Stimulated activated CD4-positive, alpha-beta T cell treated with anti-CD3 and anti-CD28 coated beads, Interleukin-1b, Interleukin-23, amount 100 ng/mL, for 24 hours (primary cell): Measurements from ENCODE around the gene CHERP.
"Not testable (repeated sequence)": the region's sequence is repeated elsewhere in the genome, so short reads cannot be mapped to it uniquely, and the experiment has no call there.

Source experiments
- DNase-seq, 4 experiments: peaks; one replicate each; pipeline ENCODE4 v3.0.0-alpha.2; 2020; ENCODE audit warnings: low read depth in 4 of 4, low spot score in 1 of 4

CHERP gene

GRCh38 chr19:16544473-16545231, 2.4 kb upstream of the CHERP start:
- DNase-seq, result no peak

DNA sequence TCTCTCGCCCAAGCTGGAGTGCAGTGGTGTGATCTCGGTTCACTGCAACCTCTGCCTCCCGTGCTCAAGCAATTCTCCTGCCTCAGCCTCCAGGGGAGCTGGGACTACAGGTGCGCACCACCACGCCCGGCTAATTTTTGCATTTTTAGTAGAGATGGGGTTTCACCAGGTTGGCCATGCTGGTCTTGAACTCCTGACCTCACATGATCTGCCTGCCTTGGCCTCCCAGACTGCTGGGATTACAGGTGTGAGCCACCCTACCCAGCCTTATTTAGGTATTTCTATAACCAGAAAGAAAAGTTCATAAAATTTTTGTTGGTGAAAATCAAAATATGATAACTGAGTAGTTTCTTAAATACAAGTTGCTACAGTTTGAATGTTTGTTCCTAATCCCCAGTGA, 1.5 kb upstream of the CHERP start:
- DNase-seq, result not testable (repeated sequence)

- no peak for DNase-seq
These were observed 754 bp upstream of the CHERP start for GRCh38 chr19:16542910-16543472.

DNA sequence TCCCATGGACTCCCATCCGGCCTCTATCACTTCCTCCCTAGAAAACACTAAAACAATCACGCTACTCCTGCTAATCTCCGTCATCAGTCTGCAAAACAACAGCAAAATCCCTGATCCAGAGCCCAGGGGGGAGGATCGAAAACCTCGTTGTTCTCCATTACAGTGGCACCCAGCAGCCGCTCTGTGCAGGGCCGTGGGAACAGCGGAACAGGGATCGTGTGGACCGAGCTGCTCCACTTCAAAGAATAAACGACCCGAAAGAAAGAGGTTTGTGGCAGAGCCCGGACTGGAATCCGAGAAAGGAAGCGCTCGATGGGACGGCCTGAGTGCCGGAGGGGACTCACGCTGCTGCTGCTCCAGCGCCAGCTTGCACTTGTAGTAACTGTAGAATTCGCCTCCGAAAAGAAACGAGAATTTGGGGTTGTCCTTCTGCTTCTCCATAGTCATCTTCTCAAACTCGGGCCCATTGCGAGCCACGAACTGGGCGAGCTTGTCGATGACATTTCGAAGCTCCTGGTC, 652 bp downstream of the CHERP start:
- DNase-seq, result no peak

DNA sequence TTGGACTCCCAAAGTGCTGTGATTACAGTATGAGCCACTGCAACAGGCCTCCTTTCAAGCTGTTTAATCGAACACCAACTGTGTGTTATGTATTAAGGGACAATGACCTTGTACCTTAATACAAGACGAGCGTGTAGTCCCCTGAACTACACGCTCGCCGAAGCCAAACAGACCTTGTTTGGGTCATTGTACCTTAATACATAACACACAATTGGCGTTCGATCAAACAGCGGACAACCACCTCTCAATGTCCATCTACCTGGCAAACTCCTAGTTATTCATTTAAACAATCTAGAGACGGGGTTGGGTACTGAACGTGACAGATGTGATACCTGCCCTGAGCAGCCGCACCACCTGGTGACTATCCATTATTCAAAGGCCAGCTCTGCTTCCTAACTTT, 1.3 kb downstream of the CHERP start:
- DNase-seq, result no peak

DNA sequence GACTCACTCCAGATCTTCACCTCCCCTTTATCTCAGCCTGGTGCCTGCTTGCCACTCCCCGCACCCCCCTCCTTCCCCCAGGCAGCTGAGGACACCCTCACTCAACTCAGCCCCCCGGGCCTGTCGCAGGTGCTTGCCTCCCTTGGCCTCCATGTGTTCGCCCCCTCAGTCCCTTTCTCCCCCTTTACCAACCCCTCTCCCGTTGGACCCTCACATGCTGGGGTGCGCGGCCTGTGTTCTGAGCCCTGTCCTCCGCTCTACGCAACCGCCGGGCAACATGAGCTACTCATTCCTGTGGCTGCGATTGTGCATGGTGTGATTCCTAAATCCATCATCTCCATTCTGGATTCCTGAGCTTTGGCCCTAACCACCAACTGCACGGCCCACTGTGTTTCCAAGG, 5.1 kb downstream of the CHERP start:
- DNase-seq, result no peak

DNA sequence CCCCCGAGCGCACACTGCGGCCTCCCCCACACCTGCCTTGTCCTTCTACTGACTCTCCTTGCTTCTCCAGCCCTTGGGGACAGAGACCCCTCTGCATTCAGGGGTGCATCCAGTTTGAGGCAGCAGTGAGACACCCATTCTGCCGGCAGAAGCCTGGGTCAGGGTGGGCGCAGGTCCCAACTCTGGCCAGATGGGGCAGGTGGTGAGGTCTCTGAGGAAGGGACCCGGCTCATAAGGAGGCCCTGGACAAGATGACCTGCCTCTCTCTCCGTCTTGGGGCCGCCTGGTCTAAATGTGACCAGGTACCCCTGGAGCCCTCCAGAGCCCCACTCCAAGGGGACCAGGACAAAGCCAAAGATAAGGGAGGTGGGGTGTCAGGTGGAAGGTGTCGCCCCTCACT, 6.1 kb downstream of the CHERP start:
- DNase-seq, result no peak

DNA sequence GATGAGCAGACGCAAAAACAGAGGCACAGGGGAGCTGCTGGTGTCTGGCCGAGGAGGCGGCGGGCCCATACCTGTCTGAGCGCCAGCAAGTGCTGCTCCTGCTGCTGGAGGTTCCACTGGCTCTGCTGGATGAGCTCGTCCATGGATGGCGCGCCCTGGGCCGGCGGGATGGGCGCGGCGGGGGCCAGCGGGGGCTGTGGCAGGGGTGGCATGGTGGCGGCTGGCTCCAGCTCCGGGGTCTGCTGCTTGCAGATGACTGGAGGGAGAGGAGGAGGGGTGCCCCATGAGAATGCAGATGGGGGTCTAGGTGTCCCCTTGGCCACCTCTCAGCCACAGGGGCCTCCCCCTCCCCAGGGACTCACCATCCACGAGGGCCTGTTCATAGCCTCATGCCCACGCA, 6.9 kb downstream of the CHERP start:
- DNase-seq, result no peak

GRCh38 chr19:16532440-16533234, 9.6 kb downstream of the CHERP start:
- DNase-seq, result no peak

GRCh38 chr19:16531380-16531669, 10.9 kb downstream of the CHERP start:
- DNase-seq, result no peak

DNA sequence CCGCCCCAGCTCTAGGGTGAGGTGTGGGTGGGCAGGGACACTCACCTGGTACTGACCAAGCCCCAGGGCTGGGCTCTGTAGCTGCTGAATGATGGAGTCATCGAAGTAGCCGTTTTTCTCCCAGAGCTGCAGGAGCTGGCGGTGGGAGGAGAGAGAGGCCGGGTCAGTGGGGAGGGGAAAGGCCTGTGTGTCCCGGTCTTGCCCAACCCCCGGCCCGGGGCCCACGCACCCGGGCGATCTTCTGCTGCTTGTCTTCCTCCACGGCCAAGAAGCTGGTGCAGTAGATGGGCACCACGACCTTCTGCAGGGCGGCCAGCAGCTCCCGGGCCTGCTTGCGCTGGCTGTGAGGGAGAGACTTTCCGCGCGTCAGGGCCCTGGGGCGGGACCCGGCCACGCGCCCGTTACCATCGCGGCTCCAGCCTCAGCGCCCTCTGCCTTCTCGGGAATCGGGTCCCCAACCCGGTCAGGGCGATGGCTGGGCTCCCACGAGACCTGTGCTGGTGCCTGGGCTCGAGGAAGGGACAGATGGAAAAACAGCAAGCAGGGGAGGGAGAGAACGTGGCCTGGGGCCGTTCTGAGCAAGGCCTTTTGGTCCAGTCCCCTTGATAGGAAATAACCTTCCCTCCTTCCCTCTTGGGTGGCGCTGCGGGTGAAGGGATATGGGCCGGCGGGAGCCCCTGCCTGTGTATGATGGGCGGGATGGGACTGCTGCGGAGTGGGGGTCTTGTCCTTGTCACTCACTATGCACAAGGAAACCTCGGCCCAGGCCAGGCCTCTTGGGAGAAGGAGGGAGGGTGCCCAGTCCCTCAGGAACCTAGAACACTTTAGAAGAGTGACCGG, 11.5 kb downstream of the CHERP start:
- DNase-seq, result no peak

GRCh38 chr19:16529466-16530144, 12.6 kb downstream of the CHERP start:
- DNase-seq, result no peak

DNA sequence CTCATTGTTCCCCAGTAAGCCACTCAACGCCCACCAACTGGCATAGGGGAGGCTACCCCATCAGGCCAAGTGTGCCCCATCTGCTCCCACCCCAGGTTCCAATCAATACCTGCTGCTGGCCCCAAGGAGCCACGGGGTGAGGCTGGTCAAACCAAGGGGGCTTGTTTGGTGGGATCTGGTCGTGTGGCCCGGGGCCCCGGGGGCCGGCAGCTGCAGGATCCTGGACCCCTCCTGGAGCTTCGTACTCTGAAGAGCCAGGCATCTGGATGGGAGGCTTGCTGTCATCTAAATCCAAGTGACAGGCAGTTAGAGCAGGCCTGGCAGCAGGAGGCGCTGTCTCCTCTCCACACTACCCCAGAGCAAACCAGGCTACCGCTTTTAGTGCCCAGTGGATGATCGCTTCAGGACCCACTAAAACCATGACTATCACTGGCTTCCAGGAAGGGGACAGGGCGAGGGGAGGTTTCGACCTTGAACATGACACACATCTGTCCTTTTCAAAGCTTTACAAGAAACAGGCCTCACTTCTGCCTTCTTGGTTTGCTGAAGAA, 14.2 kb downstream of the CHERP start:
- no peak for DNase-seq

DNA sequence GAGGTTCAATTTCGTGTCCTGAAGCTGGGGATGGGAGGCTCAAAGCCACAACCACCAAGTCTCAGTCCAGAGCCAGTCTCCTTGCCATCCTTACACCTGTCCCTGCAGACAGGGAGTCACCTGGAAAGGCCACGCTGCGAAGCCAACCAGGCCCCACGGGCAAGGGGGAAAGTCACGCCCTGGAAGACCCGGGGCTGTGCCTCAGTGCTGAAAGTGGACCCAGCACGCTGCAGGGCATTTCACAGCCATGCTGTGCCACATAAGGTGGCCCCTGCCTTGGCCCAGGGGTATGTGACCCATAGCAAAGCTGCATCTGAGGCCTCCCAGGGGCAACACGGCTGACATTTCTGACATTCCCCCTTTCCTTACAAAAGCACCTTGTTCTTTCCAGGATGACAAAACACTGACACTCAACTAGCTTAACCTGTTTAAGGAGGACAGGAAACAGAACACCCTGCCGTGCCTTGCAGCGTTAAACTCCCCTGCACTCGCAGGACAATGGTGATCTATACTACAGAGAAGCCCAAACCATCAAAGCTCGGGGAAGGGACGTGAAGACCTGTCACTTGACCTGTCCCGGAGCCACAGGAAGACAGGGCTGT, 14.8 kb downstream of the CHERP start:
- no peak for DNase-seq

GRCh38 chr19:16525751-16526481, 16.3 kb downstream of the CHERP start:
- no peak for DNase-seq

- no peak for DNase-seq
These were observed 17.1 kb downstream of the CHERP start for GRCh38 chr19:16524991-16525734.

DNA sequence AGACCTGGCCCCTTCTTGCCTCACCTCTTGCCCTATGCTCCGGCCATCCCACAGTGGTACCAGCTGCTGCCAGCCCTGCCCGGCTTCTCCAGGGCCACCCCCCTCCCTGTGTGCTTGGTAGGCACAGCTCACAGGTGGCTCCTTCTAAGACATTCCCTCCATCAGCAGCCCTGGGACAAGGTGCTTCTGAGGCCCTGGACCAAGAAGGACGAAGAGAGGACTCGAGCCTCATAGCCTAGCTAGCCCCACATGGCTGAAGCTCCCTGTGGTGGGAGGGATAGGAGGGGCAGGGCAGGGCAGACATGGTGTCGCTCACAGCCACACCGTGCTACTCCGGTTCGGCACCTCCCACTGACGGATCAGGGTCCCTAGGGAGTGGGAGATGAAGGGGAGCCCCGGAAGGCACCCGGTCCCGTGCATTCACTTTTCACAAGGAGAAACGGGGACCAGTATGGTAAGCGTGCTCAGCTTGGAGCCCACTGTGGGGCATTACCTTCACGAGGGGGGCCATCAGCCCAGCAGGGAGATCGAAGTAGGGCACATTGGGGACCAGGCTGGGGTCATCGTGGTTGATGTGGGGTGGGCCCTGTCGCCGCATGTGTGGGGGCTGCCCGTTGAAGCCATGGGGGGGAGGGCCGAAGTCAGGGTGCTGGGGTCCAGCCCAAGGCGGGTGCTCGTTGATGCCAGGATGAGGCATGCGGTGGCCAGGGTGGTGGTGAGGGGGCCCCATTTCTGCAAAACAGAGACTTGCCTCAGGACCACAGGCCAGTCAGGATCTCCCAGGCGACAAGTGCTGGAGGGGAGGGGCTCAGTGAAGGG, 19.5 kb downstream of the CHERP start:
- DNase-seq, result no peak
